Activated CD8-positive, alpha-beta memory T cell treated with anti-CD3 and anti-CD28 coated beads, Interleukin-2, amount 50 U/mL, for 24 hours (primary cell): ENCODE data around the gene TMEM74B.

ENCODE experiments used
- DNase-seq: peaks from one replicate; pipeline ENCODE4 v3.0.0-alpha.2; 2020; ENCODE audit errors: extremely low read depth

TMEM74B gene

DNA sequence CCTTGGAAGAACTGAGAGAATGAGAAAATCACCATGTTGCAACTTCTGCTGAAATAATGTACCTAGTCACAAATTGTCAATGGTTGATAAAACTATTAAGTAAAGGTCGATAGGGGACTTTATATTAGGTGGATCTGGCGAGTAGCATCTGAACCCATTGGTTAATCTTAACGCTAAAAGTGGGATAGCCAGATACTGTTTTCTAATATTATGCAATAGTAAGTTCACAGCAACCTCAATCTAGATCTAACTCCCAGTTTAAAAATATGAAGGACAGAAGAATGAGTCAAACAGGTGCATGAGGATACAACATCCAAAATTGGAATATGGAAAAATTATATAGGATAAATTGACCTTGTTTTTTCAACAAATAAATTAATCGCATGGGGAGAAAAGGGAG lies 47.5 kb downstream of the TMEM74B start:
- DNase-seq = no peak

- no peak for DNase-seq
Measured at GRCh38 chr20:1134836-1135235, 49.9 kb downstream of the TMEM74B start.

DNA sequence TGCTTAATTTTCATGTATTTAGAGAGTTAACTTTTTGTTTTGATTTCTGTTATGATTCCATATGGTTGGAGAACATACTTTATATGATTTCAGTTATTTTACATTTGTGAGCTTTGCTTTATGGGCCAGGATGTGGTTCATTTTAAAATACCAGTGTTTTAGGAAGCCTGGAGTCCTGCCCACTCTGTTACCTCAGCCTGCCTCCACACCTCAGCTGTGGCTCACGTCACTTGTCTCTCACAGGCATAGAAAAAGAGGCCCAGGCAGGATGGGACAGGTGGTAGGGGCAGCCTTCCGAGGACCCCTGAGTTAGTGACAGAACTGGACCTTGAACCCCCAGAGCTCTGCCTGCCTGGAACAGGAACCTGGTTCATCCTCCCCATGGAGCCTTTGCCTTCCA lies 50.4 kb downstream of the TMEM74B start:
- no peak for DNase-seq

GRCh38 chr20:1131354-1131753 lies 53.4 kb downstream of the TMEM74B start:
- no peak for DNase-seq

GRCh38 chr20:1130847-1131246 lies 53.9 kb downstream of the TMEM74B start:
- no peak for DNase-seq
